ENCODE measurements around the gene DNAJA4.

Gene DNAJA4

DNA sequence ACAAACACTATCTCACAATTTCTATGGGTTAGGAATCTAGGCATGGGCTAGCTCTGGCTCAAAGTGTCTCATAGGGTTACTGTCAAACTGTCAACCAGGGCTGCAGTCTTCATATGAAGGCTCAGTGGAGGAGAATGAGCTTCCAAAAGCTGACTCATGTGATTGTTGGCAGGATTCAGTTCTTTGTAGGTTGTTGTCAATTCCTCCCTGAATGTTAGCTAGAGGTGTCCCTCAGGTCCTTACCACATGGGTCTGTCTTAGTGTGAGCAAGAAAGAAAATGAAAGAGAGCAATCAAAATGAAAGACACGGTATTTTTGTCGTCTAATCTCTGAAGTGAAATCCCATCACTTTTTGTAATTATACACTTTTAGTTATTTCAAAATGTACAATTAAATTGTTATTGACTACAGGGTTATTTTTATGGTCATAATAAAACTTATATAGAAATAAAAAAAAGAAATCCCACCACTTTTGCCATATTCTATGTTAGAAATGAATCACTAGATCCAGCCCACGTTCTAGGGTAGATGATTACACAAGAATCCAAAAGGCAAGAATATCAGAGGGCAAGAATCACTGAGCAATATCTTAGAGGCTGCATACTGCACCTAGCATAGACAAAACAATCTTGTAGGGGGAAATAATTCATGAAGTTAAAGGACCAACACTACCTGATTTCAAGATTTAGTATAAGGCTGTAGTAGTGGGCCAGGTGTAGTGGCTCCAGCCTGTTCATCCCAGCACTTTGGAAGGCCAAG lies 38.4 kb upstream of the DNAJA4 start:
- Histone ChIP-seq H3K27ac (ENCODE audit: extremely low read depth, low read depth, low read length) (no peak overlapping the region), H3K4me3 (ENCODE audit: low read depth, low read length) (no peak overlapping the region), H3K36me3 (ENCODE audit: control insufficient read depth in 2 of 2, insufficient read depth in 1 of 2, low read length in 2 of 2) (no peaks in the 10 kb centered on the region), H3K4me1 (ENCODE audit: control insufficient read depth, insufficient read depth, low read length) (no peaks in the 10 kb centered on the region), H3K9me3 (ENCODE audit: control insufficient read depth, insufficient read depth, low read depth, low read length) (no peaks in the 10 kb centered on the region)
- ChIA-PET CTCF (interaction anchor here (1.2 kb wide), 1 partner anchor 15 kb away, joined by 5 read pairs; no protein-coding TSS in a partner anchor), POLR2A (no interaction called here)
- TF ChIP-seq ZSCAN16 (tag by site-specific recombination; IDR thresholded peaks at IDR 0.05) (no peak), GLIS1 (tag by site-specific recombination; IDR thresholded peaks at IDR 0.05) (no peak), TCF7L2 (IDR thresholded peaks at IDR 0.05; ENCODE audit: borderline replicate concordance, low read depth, low read length) (no peak), ZNF133 (tag by site-specific recombination; IDR thresholded peaks at IDR 0.05) (no peak), ZNF248 (tag by site-specific recombination; IDR thresholded peaks at IDR 0.05) (no peak), ZNF48 (tag by site-specific recombination; IDR thresholded peaks at IDR 0.05) (no peak), ZNF747 (tag by site-specific recombination; IDR thresholded peaks at IDR 0.05) (no peak), ZNF596 (tag by site-specific recombination; IDR thresholded peaks at IDR 0.05) (no peak), GLI2 (tag by site-specific recombination; IDR thresholded peaks at IDR 0.05; ENCODE audit: borderline replicate concordance, low read depth) (no peak), ZNF23 (tag by site-specific recombination; IDR thresholded peaks at IDR 0.05; ENCODE audit: borderline replicate concordance) (no peak), ZNF24 (tag by site-specific recombination; IDR thresholded peaks at IDR 0.05) (no peak), ZNF677 (tag by site-specific recombination; IDR thresholded peaks at IDR 0.05) (no peak)
- TF ChIP-seq, protein P1, sequence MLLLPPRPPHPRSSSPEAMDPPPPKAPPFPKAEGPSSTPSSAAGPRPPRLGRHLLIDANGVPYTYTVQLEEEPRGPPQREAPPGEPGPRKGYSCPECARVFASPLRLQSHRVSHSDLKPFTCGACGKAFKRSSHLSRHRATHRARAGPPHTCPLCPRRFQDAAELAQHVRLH (tag by site-specific recombination; IDR thresholded peaks at IDR 0.05): no peak
- TF ChIP-seq, protein P2, sequence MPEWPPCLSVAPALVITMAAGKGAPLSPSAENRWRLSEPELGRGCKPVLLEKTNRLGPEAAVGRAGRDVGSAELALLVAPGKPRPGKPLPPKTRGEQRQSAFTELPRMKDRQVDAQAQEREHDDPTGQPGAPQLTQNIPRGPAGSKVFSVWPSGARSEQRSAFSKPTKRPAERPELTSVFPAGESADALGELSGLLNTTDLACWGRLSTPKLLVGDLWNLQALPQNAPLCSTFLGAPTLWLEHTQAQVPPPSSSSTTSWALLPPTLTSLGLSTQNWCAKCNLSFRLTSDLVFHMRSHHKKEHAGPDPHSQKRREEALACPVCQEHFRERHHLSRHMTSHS (tag by site-specific recombination; IDR thresholded peaks at IDR 0.05): no peak
- TF ChIP-seq, protein P3, sequence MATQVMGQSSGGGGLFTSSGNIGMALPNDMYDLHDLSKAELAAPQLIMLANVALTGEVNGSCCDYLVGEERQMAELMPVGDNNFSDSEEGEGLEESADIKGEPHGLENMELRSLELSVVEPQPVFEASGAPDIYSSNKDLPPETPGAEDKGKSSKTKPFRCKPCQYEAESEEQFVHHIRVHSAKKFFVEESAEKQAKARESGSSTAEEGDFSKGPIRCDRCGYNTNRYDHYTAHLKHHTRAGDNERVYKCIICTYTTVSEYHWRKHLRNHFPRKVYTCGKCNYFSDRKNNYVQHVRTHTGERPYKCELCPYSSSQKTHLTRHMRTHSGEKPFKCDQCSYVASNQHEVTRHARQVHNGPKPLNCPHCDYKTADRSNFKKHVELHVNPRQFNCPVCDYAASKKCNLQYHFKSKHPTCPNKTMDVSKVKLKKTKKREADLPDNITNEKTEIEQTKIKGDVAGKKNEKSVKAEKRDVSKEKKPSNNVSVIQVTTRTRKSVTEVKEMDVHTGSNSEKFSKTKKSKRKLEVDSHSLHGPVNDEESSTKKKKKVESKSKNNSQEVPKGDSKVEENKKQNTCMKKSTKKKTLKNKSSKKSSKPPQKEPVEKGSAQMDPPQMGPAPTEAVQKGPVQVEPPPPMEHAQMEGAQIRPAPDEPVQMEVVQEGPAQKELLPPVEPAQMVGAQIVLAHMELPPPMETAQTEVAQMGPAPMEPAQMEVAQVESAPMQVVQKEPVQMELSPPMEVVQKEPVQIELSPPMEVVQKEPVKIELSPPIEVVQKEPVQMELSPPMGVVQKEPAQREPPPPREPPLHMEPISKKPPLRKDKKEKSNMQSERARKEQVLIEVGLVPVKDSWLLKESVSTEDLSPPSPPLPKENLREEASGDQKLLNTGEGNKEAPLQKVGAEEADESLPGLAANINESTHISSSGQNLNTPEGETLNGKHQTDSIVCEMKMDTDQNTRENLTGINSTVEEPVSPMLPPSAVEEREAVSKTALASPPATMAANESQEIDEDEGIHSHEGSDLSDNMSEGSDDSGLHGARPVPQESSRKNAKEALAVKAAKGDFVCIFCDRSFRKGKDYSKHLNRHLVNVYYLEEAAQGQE (tag by site-specific recombination; IDR thresholded peaks at IDR 0.05): no peak
- TF ChIP-seq, protein P4, sequence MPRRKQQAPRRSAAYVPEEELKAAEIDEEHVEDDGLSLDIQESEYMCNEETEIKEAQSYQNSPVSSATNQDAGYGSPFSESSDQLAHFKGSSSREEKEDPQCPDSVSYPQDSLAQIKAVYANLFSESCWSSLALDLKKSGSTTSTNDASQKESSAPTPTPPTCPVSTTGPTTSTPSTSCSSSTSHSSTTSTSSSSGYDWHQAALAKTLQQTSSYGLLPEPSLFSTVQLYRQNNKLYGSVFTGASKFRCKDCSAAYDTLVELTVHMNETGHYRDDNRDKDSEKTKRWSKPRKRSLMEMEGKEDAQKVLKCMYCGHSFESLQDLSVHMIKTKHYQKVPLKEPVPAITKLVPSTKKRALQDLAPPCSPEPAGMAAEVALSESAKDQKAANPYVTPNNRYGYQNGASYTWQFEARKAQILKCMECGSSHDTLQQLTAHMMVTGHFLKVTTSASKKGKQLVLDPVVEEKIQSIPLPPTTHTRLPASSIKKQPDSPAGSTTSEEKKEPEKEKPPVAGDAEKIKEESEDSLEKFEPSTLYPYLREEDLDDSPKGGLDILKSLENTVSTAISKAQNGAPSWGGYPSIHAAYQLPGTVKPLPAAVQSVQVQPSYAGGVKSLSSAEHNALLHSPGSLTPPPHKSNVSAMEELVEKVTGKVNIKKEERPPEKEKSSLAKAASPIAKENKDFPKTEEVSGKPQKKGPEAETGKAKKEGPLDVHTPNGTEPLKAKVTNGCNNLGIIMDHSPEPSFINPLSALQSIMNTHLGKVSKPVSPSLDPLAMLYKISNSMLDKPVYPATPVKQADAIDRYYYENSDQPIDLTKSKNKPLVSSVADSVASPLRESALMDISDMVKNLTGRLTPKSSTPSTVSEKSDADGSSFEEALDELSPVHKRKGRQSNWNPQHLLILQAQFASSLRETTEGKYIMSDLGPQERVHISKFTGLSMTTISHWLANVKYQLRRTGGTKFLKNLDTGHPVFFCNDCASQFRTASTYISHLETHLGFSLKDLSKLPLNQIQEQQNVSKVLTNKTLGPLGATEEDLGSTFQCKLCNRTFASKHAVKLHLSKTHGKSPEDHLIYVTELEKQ (tag by site-specific recombination; IDR thresholded peaks at IDR 0.05; ENCODE audit: borderline replicate concordance): no peak
- TF ChIP-seq, protein P5, sequence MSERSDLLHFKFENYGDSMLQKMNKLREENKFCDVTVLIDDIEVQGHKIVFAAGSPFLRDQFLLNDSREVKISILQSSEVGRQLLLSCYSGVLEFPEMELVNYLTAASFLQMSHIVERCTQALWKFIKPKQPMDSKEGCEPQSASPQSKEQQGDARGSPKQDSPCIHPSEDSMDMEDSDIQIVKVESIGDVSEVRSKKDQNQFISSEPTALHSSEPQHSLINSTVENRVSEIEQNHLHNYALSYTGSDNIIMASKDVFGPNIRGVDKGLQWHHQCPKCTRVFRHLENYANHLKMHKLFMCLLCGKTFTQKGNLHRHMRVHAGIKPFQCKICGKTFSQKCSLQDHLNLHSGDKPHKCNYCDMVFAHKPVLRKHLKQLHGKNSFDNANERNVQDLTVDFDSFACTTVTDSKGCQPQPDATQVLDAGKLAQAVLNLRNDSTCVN (tag by site-specific recombination; optimal IDR thresholded peaks at IDR 0.05): no peak
- TF ChIP-seq, protein P6, sequence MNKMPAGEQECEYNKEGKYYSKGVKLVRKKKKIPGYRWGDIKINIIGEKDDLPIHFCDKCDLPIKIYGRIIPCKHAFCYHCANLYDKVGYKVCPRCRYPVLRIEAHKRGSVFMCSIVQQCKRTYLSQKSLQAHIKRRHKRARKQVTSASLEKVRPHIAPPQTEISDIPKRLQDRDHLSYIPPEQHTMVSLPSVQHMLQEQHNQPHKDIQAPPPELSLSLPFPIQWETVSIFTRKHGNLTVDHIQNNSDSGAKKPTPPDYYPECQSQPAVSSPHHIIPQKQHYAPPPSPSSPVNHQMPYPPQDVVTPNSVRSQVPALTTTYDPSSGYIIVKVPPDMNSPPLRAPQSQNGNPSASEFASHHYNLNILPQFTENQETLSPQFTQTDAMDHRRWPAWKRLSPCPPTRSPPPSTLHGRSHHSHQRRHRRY (tag by site-specific recombination; IDR thresholded peaks at IDR 0.05): no peak

Measured in HEK293 (cell line).